ENCODE results near the gene GPR39. TPM values are rescaled to one million over a fixed set of nuclear protein-coding genes. Genes with fewer than 3 reads are reported as not detected.

GPR39 gene
- total RNA-seq, 4 donors from 2014 or later: 0.15 TPM; not detected in 3

DNA sequence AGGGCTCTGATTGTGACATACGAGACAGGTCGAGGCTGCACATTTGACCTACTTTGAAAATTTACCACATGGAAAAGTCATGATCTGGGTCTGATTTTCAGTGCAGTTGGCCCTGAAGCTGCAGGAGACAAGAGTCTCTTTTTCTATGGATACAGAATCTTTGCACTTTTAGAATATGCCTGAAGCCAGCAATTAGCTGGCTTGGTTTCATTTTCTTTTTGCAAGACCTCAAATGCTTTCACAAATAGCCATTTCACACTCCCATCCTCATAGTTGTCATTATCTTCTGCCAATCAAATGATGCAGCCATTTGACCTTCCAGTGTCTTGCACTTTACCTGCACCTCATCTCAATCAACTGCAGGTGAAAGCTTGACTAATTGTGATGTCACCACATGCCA lies 59.0 kb downstream of the GPR39 start:
- no peaks in the 10 kb centered on the region for H3K9me3 ChIP-seq
- TF ChIP-seq, protein P1, sequence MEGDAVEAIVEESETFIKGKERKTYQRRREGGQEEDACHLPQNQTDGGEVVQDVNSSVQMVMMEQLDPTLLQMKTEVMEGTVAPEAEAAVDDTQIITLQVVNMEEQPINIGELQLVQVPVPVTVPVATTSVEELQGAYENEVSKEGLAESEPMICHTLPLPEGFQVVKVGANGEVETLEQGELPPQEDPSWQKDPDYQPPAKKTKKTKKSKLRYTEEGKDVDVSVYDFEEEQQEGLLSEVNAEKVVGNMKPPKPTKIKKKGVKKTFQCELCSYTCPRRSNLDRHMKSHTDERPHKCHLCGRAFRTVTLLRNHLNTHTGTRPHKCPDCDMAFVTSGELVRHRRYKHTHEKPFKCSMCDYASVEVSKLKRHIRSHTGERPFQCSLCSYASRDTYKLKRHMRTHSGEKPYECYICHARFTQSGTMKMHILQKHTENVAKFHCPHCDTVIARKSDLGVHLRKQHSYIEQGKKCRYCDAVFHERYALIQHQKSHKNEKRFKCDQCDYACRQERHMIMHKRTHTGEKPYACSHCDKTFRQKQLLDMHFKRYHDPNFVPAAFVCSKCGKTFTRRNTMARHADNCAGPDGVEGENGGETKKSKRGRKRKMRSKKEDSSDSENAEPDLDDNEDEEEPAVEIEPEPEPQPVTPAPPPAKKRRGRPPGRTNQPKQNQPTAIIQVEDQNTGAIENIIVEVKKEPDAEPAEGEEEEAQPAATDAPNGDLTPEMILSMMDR (IDR thresholded peaks at IDR 0.05 in 4 of 5, conservative IDR thresholded peaks at IDR 0.05 in 1 of 5): no peak
- no peak for TF ChIP-seq POLR2A (IDR thresholded peaks at IDR 0.05)
- intact Hi-C loops (cut with DNase I; ENCODE audit: low total_unique reads): no loop called here

DNA sequence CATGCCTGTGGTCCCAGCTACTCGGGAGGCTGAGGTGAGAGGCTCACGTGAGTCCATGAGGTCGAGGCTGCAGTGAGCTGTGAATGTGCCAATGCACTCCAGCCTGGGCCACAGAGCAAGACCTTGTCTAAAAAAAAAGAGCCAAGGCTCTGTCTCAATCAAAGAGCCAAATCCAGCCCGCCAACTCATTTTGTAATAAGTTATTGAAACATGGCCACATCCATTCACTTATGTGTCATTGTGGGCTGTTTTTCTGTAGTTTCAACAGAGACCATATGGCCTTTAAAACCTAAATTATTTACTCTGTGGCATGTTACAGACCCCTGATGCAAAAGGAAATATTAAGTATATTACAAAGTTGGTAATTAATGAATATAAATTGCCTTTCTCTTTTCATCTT lies 60.8 kb downstream of the GPR39 start:
- DNase-seq: no peak
- intact Hi-C loops (cut with DNase I; ENCODE audit: low total_unique reads): no loop called here
- Histone ChIP-seq H3K4me1 (no peaks in the 10 kb centered on the region), H3K27me3 (no peaks in the 10 kb centered on the region), H3K4me3 (no peak overlapping the region), H3K9me3 (no peaks in the 10 kb centered on the region), H3K36me3 (no peaks in the 10 kb centered on the region), H3K27ac (no peak overlapping the region)
- ATAC-seq: no peak
- in situ Hi-C loops (cut with MboI; ENCODE audit: low sequenced_read_pairs in 4 of 4): no loop called here
- no peak for TF ChIP-seq POLR2A (IDR thresholded peaks at IDR 0.05)

More for the DNA sequence above, 59.0 kb downstream of the GPR39 start:
- no peak overlapping the region for H3K27ac ChIP-seq
- no peak overlapping the region for H3K4me3 ChIP-seq
- no peaks in the 10 kb centered on the region for H3K4me1 ChIP-seq
- H3K36me3 ChIP-seq: no peaks in the 10 kb centered on the region
- no peaks in the 10 kb centered on the region for H3K27me3 ChIP-seq
- in situ Hi-C loops (cut with MboI; ENCODE audit: low sequenced_read_pairs in 4 of 4): no loop called here
- ATAC-seq (no peak), DNase-seq (no peak)

DNA sequence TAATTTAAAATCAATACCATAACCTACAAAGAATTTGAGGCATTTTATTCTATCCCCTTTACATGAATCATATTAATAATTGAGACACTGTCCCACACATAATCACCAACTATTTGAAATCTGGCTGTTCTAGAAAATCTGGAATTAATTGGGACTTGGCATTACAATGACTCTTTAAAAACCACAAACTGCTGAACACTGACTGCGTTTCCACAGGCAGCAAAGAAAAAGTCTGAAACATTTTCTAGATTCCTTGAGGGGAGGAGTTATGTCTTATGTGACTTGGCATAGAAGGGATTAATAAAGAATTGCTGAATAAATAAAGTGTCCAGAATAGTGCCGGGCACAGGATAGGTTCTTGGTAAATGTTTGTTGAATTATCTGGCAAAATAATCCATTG lies 61.4 kb downstream of the GPR39 start:
- Histone ChIP-seq H3K27ac (no peak overlapping the region), H3K27me3 (no peaks in the 10 kb centered on the region), H3K4me1 (no peaks in the 10 kb centered on the region), H3K4me3 (no peak overlapping the region), H3K36me3 (no peaks in the 10 kb centered on the region), H3K9me3 (no peaks in the 10 kb centered on the region)
- ATAC-seq (no peak), DNase-seq (no peak)
- no peak for TF ChIP-seq POLR2A (IDR thresholded peaks at IDR 0.05)
- TF ChIP-seq, protein P1 (IDR thresholded peaks at IDR 0.05 in 4 of 5, conservative IDR thresholded peaks at IDR 0.05 in 1 of 5): no peak
- in situ Hi-C loops (cut with MboI; ENCODE audit: low sequenced_read_pairs in 4 of 4): no loop called here
- intact Hi-C loops (cut with DNase I; ENCODE audit: low total_unique reads): no loop called here

DNA sequence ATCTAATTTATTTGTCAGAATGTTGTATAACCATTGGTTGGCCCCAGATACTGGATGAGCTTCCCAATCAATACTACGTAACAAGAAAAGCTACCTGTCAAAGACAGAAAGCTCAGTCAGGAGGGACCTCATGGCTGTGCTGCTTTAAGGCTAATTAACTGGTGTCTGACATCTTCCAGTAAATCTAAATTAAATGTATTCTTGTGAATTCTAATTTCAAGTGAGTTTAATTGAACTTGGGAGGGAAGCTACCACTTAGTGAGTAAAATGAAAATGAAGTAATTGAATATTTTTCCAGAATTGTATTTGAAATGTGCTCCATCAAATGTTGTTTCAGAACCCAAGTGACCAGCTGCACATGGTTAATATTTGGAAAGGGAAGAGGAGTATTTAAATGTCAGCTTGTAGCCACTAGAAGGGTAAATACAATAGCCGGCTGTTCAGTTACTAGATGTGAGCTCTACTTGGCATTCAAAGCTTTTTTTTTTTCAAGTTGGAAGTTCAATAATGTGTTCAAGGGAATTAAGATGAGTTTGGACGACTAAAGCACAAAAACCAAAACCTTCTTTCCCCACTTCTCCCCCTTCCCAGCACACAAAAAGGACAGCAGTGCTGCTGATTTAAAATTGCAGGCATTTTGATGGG lies 62.0 kb downstream of the GPR39 start:
- intact Hi-C loops (cut with DNase I; ENCODE audit: low total_unique reads): no loop called here
- Histone ChIP-seq H3K4me1 (no peaks in the 10 kb centered on the region), H3K9me3 (no peaks in the 10 kb centered on the region), H3K27ac (no peak overlapping the region), H3K27me3 (no peaks in the 10 kb centered on the region), H3K4me3 (no peak overlapping the region), H3K36me3 (no peaks in the 10 kb centered on the region)
- in situ Hi-C loops (cut with MboI; ENCODE audit: low sequenced_read_pairs in 4 of 4): no loop called here
- DNase-seq (no peak), ATAC-seq (no peak)
- TF ChIP-seq POLR2A (IDR thresholded peaks at IDR 0.05): no peak
- TF ChIP-seq, protein P1 (IDR thresholded peaks at IDR 0.05 in 4 of 5, conservative IDR thresholded peaks at IDR 0.05 in 1 of 5): no peak

DNA sequence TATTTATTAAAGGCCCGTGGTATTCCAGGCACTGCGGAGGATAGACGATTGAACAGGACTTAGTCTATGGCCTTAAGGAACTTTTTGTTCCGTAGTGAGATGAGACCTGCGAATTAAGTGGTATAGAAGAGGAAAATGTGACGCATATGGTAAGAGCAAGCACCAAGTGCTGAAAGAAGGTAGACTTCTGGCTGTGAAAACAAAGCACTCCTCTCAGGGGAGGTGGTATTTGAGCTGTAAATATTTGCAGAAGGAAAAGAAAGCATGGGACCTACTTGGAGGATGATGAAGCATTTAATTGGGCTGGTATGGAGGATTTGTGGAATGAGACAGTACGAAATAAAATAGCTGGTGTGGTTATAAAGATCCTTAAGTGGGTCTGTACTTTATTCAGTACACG lies 62.5 kb downstream of the GPR39 start:
- H3K9me3 ChIP-seq: no peaks in the 10 kb centered on the region
- ATAC-seq (no peak), DNase-seq (no peak)
- in situ Hi-C loops (cut with MboI; ENCODE audit: low sequenced_read_pairs in 4 of 4) (no loop called here), intact Hi-C loops (cut with DNase I; ENCODE audit: low total_unique reads) (no loop called here)
- no peaks in the 10 kb centered on the region for H3K27me3 ChIP-seq
- H3K36me3 ChIP-seq: no peaks in the 10 kb centered on the region
- no peaks in the 10 kb centered on the region for H3K4me1 ChIP-seq
- TF ChIP-seq POLR2A (IDR thresholded peaks at IDR 0.05): no peak
- TF ChIP-seq, protein P1 (IDR thresholded peaks at IDR 0.05 in 4 of 5, conservative IDR thresholded peaks at IDR 0.05 in 1 of 5): no peak
- H3K4me3 ChIP-seq: no peak overlapping the region
- H3K27ac ChIP-seq: no peak overlapping the region

Measured in gastrocnemius medialis (tissue), 4 donors.